IMR-90 (cell line): ENCODE measurements around the gene PAM. TPM values are rescaled to one million over a fixed set of nuclear protein-coding genes. Genes with fewer than 3 reads are reported as not detected.

Experiments used
- ATAC-seq: fragments of 200-7000 bp; cut with Tn5 transposase; 2 replicates; pipeline ENCODE4 v1.9.1; 2020; ENCODE audit warnings: low read depth, mild to moderate bottlenecking, moderate library complexity
- Bru-seq: library from RNA; stranded (reverse); fragments of 400-500 nt; gene quantifications from one replicate; lab custom pipeline; 2021; lab: Mats Ljungman, UMichigan
- BruChase-seq, 2 experiments: library from RNA; stranded (reverse); fragments of 400-500 nt; gene quantifications; one replicate each; lab custom pipeline; 2021; lab: Mats Ljungman, UMichigan
- BruUV-seq: library from RNA; stranded (reverse); fragments of 400-500 nt; replicated peaks from 2 replicates; lab custom pipeline; 2021; lab: Mats Ljungman, UMichigan
- CTCF ChIA-PET: fragments of 300-600 bp; formaldehyde crosslinking; extraction: SDS; loops from one replicate; lab custom pipeline; 2021; ENCODE audit warnings: antibody characterized with exemption; lab: Yijun Ruan, JAX
- POLR2A ChIA-PET: fragments of 300-600 bp; sonication (Branson Sonifier 250); formaldehyde crosslinking; loops from one replicate; lab custom pipeline; 2022; ENCODE audit warnings: antibody characterized with exemption; ENCODE audit not compliant: unreplicated experiment; lab: Charles Lee
- DNase-seq: peaks from one replicate; pipeline ENCODE4 v3.0.0; 2013
- H2AFZ ChIP-seq: replicated peaks from 2 replicates; pipeline ENCODE3; 2013; ENCODE audit warnings: low read length, mild to moderate bottlenecking; ENCODE audit not compliant: poor library complexity
- H2AK5ac ChIP-seq: 2 replicates; pipeline ENCODE4 v1.6.1; 2013; ENCODE audit warnings: low read depth, low read length, inconsistent platforms
- H2AK9ac ChIP-seq: replicated peaks from 2 replicates; pipeline ENCODE3; 2013; ENCODE audit warnings: mild to moderate bottlenecking, low read depth, low read length, moderate library complexity; ENCODE audit not compliant: poor library complexity
- H2BK120ac ChIP-seq: 2 replicates; pipeline ENCODE4 v1.6.1; 2013; ENCODE audit warnings: low read depth, low read length, inconsistent platforms
- H2BK15ac ChIP-seq: 3 replicates; pipeline ENCODE4 v1.6.1; 2013; ENCODE audit warnings: low read depth, low read length, inconsistent platforms
- H2BK20ac ChIP-seq: 2 replicates; pipeline ENCODE4 v1.6.1; 2013; ENCODE audit warnings: low read depth, mild to moderate bottlenecking, inconsistent platforms, low read length, moderate library complexity
- H2BK5ac ChIP-seq: 2 replicates; pipeline ENCODE4 v1.6.1; 2013; ENCODE audit warnings: mild to moderate bottlenecking, low read depth, low read length, inconsistent platforms; ENCODE audit not compliant: poor library complexity, severe bottlenecking
- H3K14ac ChIP-seq: replicated peaks from 2 replicates; pipeline ENCODE4 v1.6.1; 2013; ENCODE audit warnings: low read depth, low read length, inconsistent platforms
- H3K18ac ChIP-seq: 2 replicates; pipeline ENCODE4 v1.6.1; 2013; ENCODE audit warnings: low read depth, low read length, control low read depth
- H3K23ac ChIP-seq: 2 replicates; pipeline ENCODE4 v1.6.1; 2013; ENCODE audit warnings: low read depth, low read length, inconsistent platforms
- H3K27ac ChIP-seq: 2 replicates; pipeline ENCODE4 v1.5.1; 2013; ENCODE audit warnings: mild to moderate bottlenecking, control low read depth, low read length; ENCODE audit not compliant: insufficient read depth
- H3K27me3 ChIP-seq: 2 replicates; pipeline ENCODE4 v1.6.1; 2013; ENCODE audit warnings: low read length; ENCODE audit not compliant: control insufficient read depth, insufficient read depth
- H3K36me3 ChIP-seq: 2 replicates; pipeline ENCODE4 v1.6.1; 2013; ENCODE audit warnings: low read length, mixed read lengths; ENCODE audit not compliant: control insufficient read depth, insufficient read depth
- H3K4ac ChIP-seq: 2 replicates; pipeline ENCODE4 v1.6.1; 2013; ENCODE audit warnings: low read depth, low read length, inconsistent platforms
- H3K4me1 ChIP-seq: 2 replicates; pipeline ENCODE4 v1.6.1; 2013; ENCODE audit warnings: low read length, mixed read lengths; ENCODE audit not compliant: control insufficient read depth, insufficient read depth
- H3K4me2 ChIP-seq: 2 replicates; pipeline ENCODE4 v1.6.1; 2013; ENCODE audit warnings: low read depth, mild to moderate bottlenecking, control low read depth, low read length, moderate library complexity
- H3K4me3 ChIP-seq: 2 replicates; pipeline ENCODE4 v1.5.1; 2013; ENCODE audit warnings: low read depth, mild to moderate bottlenecking, control low read depth, low read length, moderate library complexity; ENCODE audit not compliant: insufficient read depth
- H3K56ac ChIP-seq: 2 replicates; pipeline ENCODE4 v1.6.1; 2013; ENCODE audit warnings: low read length, inconsistent platforms; ENCODE audit not compliant: insufficient read depth; ENCODE audit errors: extremely low read depth
- H3K79me1 ChIP-seq, 2 experiments: 2 replicates each; pipeline ENCODE4 v1.6.1; 2013; ENCODE audit warnings: low read length in 2 of 2, inconsistent platforms in 1 of 2, low read depth in 1 of 2
- H3K9ac ChIP-seq: 2 replicates; pipeline ENCODE4 v1.6.1; 2013; ENCODE audit warnings: low read depth, low read length, control low read depth
- H3K9me1 ChIP-seq: 2 replicates; pipeline ENCODE4 v1.6.1; 2013; ENCODE audit warnings: low read length, inconsistent platforms; ENCODE audit not compliant: insufficient read depth
- H3K9me3 ChIP-seq: 2 replicates; pipeline ENCODE4 v1.6.1; 2013; ENCODE audit warnings: low read length; ENCODE audit not compliant: control insufficient read depth, insufficient read depth
- H4K20me1 ChIP-seq: 2 replicates; pipeline ENCODE4 v1.6.1; 2013; ENCODE audit warnings: low read length, inconsistent platforms; ENCODE audit not compliant: insufficient read depth
- H4K5ac ChIP-seq: 2 replicates; pipeline ENCODE4 v1.6.1; 2013; ENCODE audit warnings: mild to moderate bottlenecking, low read depth, low read length, control low read depth
- H4K8ac ChIP-seq, 2 experiments: 2 replicates each; pipeline ENCODE4 v1.6.1; 2013; ENCODE audit warnings: low read depth in 2 of 2, low read length in 2 of 2, control low read depth in 1 of 2, inconsistent platforms in 1 of 2
- H4K91ac ChIP-seq: 2 replicates; pipeline ENCODE4 v1.6.1; 2013; ENCODE audit warnings: low read depth, low read length, inconsistent platforms; ENCODE audit not compliant: insufficient read depth
- BHLHE40 ChIP-seq: fragments of 150-350 bp; IDR thresholded peaks from 2 replicates; pipeline ENCODE4 v1.6.1; 2016; ENCODE audit warnings: mild to moderate bottlenecking, low read depth, low read length
- CEBPB ChIP-seq: IDR thresholded peaks from 2 replicates; pipeline ENCODE4 v1.6.1; 2012; ENCODE audit warnings: low read depth, low read length, improper control_type of control experiment
- ELK1 ChIP-seq: fragments of 150-350 bp; IDR thresholded peaks from 2 replicates; pipeline ENCODE4 v1.6.1; 2016; ENCODE audit warnings: low read depth, mild to moderate bottlenecking, low read length, moderate library complexity, borderline replicate concordance
- FOS ChIP-seq: fragments of 150-350 bp; IDR thresholded peaks from 2 replicates; pipeline ENCODE4 v1.6.1; 2016; ENCODE audit warnings: low read depth, low read length
- MAFK ChIP-seq: IDR thresholded peaks from 2 replicates; pipeline ENCODE4 v1.6.1; 2012; ENCODE audit warnings: low read depth, low read length, improper control_type of control experiment
- MAZ ChIP-seq: IDR thresholded peaks from 2 replicates; pipeline ENCODE4 v1.6.1; 2012; ENCODE audit warnings: low read depth, mild to moderate bottlenecking, low read length, improper control_type of control experiment, moderate library complexity, borderline replicate concordance
- MXI1 ChIP-seq: IDR thresholded peaks from 2 replicates; pipeline ENCODE4 v1.6.1; 2012; ENCODE audit warnings: low read depth, mild to moderate bottlenecking, low read length, moderate library complexity, borderline replicate concordance
- NFE2L2 ChIP-seq: fragments of 150-350 bp; IDR thresholded peaks from 2 replicates; pipeline ENCODE4 v1.6.1; 2016; ENCODE audit warnings: low read depth, mild to moderate bottlenecking, low read length
- POLR2A ChIP-seq: IDR thresholded peaks from 2 replicates; pipeline ENCODE4 v1.6.1; 2012; ENCODE audit warnings: mild to moderate bottlenecking, low read depth, low read length
- RAD21 ChIP-seq: IDR thresholded peaks from 2 replicates; pipeline ENCODE4 v1.6.1; 2012; ENCODE audit warnings: low read length, improper control_type of control experiment
- RFX5 ChIP-seq: IDR thresholded peaks from 2 replicates; pipeline ENCODE4 v1.8.0; 2012; ENCODE audit warnings: low read depth, mild to moderate bottlenecking, low read length, moderate library complexity
- SMC3 ChIP-seq: fragments of 150-350 bp; IDR thresholded peaks from 2 replicates; pipeline ENCODE4 v1.6.1; 2016; ENCODE audit warnings: low read depth, mild to moderate bottlenecking, antibody characterized with exemption, low read length, moderate library complexity
- WGBS, 2 experiments: methylation state at CpG; one replicate each; pipeline versions ENCODE4 v1.1.5 to v1.1.7; 2013; ENCODE audit warnings: missing lambda C conversion rate in 2 of 2; ENCODE audit not compliant: insufficient read length in 1 of 2; ENCODE audit errors: extremely low coverage in 2 of 2; 5-methylcytosine and 5-hydroxymethylcytosine counted together
- dilution Hi-C: fragments of 300-500 bp; cut with HindIII; formaldehyde crosslinking; loops from one replicate; pipeline ENCODE4 v1.14.3; 2018; ENCODE audit warnings: low sequenced_read_pairs; ENCODE audit not compliant: unreplicated experiment
- in situ Hi-C: fragments of 300-500 bp; cut with MboI; formaldehyde crosslinking; loops from 3 replicates; pipeline ENCODE4 v1.14.3; 2019; ENCODE audit warnings: low sequenced_read_pairs, inconsistent platforms, mixed read lengths
- intact Hi-C: fragments of 100-400 bp; cut with micrococcal nuclease; formaldehyde crosslinking; loops from 2 replicates; pipeline ENCODE4 v1.10.0; 2022
- long read RNA-seq: library from polyadenylated mRNA; unstranded; transcript quantifications from one replicate; pipeline ENCODE4 v2.0.0, GENCODE V29; 2021; ENCODE audit not compliant: unreplicated experiment
- polyA plus RNA-seq, 3 experiments: library from polyadenylated mRNA; depleted of rRNA; stranded (reverse); fragments of >200 nt; gene quantifications; 2 replicates each; pipeline ENCODE4 v1.2.3, GENCODE V29; 2012; ENCODE audit warnings: low replicate concordance in 1 of 3
- total RNA-seq: library from RNA; depleted of rRNA; stranded (reverse); fragments of >200 nt; gene quantifications from 2 replicates; pipeline ENCODE4 v1.2.3, GENCODE V29; 2012; rRNA removed
- TF ChIP-seq, protein P1 (sequence below): conservative IDR thresholded peaks from 2 replicates; pipeline ENCODE4 v1.5.1; 2012; ENCODE audit warnings: mild to moderate bottlenecking, low read depth, low read length, improper control_type of control experiment

The PAM gene
- total RNA-seq (112 and 115 TPM in 2 replicates), polyA plus RNA-seq (2012; rRNA removed) (149 and 179 TPM in 2 replicates), Bru-seq, nascent RNA (percentile 88 among the genes with signal in this experiment), BruChase-seq, experiment 1, labeled RNA remaining after a 6-hour chase (percentile 70 among the genes with signal in this experiment), BruChase-seq, experiment 2, labeled RNA remaining after a 2-hour chase (percentile 85 among the genes with signal in this experiment)
- polyA plus RNA-seq (2012; cell fraction: cytosol; rRNA removed), result 132 and 150 TPM in 2 replicates
- polyA plus RNA-seq (2012; cell fraction: nucleus; rRNA removed; ENCODE audit: low replicate concordance), result 57.8 and 161 TPM in 2 replicates
- long read RNA-seq, full-length matches to known transcripts, result 61 of 534 reads
- long read RNA-seq, partial matches to known transcripts, result 129 of 534 reads
- long read RNA-seq, other reads (novel, unspliced or antisense), result 344 of 534 reads

GRCh38 chr5:102754767-102755431 lies at the start of gene PAM:
Gene PAM, plus strand, starts transcription at chr5:102755305. Its CDS starts 110,891 bp downstream, at chr5:102866196.
- Histone ChIP-seq H4K8ac (peak within 1 kb of the TSS; percentile 69 to 90), H3K56ac (peak within 1 kb of the TSS; percentile 81), H3K4me2 (peak within 1 kb of the TSS; percentile 94), H3K4me1 (peaks cover 7% of the 10 kb centered on the region), H3K14ac (peak within 1 kb of the TSS; percentile 92), H2AK5ac (peak within 1 kb of the TSS; percentile 65), H3K27ac (peak within 1 kb of the TSS; percentile 44), H2AK9ac (peak within 1 kb of the TSS; percentile 94), H3K9me3 (no peaks in the 10 kb centered on the region), H3K4me3 (peak within 1 kb of the TSS; percentile 59), H4K20me1 (peaks cover 15% of the 10 kb centered on the region), H2BK5ac (peak within 1 kb of the TSS; percentile 76), H3K79me1 (peaks cover 16 to 38% of the 10 kb centered on the region in 2 experiments), H3K36me3 (no peaks in the 10 kb centered on the region), H3K9me1 (peaks cover 4% of the 10 kb centered on the region; the same call in 1 of the 2 replicates), H2BK20ac (peak within 1 kb of the TSS; percentile 52; the same call in 1 of the 2 replicates), H3K4ac (peak within 1 kb of the TSS; percentile 82), H3K23ac (peak within 1 kb of the TSS; percentile 94), H4K5ac (peak within 1 kb of the TSS; percentile 28), H2BK15ac (peak within 1 kb of the TSS; percentile 96), H3K9ac (peak within 1 kb of the TSS; percentile 88), H2BK120ac (peak within 1 kb of the TSS; percentile 71), H4K91ac (peak within 1 kb of the TSS; percentile 84), H3K18ac (peak within 1 kb of the TSS; percentile 77), H2AFZ (peak within 1 kb of the TSS; percentile 89), H3K27me3 (no peaks in the 10 kb centered on the region)
- peak; percentile 89 for ATAC-seq
- peak; percentile 62 for DNase-seq
- dilution Hi-C loops (no loop called here), intact Hi-C loops (loop anchor here (1.0 to 10.0 kb wide), 4 partner anchors 40 to 370 kb away; partner anchors contain the start of genes GIN1 and PPIP5K2), in situ Hi-C loops (loop anchor here (10.0 kb wide), 1 partner anchor 370 kb away; the partner anchor contains the start of genes GIN1 and PPIP5K2)
- ChIA-PET POLR2A (no interaction called here), CTCF (interaction anchor here (0.8 to 1.0 kb wide), 2 partner anchors 26 to 30 kb away, joined by 3 read pairs; no protein-coding TSS in a partner anchor)
- 1% methylated on average over 24 of the region's 65 CpGs; no CpG with 5 or more reads in 1 of the 2 experiments for WGBS, 2 experiments
- no TSS peak for BruUV-seq
- peak; percentile 87 for TF ChIP-seq MXI1
- peak; percentile 60; the same call in 1 of the 2 replicates for TF ChIP-seq POLR2A
- peak; percentile 75 for TF ChIP-seq MAZ
- 0 out of 2 replicates have a peak, but pooled peaks have one; percentile 29 for TF ChIP-seq BHLHE40
- no peak for TF ChIP-seq RAD21
- TF ChIP-seq FOS, result no peak
- no peak for TF ChIP-seq MAFK
- no peak for TF ChIP-seq CEBPB
- TF ChIP-seq NFE2L2, result no peak
- no peak for TF ChIP-seq SMC3
- TF ChIP-seq RFX5, result no peak
- TF ChIP-seq, protein P1, sequence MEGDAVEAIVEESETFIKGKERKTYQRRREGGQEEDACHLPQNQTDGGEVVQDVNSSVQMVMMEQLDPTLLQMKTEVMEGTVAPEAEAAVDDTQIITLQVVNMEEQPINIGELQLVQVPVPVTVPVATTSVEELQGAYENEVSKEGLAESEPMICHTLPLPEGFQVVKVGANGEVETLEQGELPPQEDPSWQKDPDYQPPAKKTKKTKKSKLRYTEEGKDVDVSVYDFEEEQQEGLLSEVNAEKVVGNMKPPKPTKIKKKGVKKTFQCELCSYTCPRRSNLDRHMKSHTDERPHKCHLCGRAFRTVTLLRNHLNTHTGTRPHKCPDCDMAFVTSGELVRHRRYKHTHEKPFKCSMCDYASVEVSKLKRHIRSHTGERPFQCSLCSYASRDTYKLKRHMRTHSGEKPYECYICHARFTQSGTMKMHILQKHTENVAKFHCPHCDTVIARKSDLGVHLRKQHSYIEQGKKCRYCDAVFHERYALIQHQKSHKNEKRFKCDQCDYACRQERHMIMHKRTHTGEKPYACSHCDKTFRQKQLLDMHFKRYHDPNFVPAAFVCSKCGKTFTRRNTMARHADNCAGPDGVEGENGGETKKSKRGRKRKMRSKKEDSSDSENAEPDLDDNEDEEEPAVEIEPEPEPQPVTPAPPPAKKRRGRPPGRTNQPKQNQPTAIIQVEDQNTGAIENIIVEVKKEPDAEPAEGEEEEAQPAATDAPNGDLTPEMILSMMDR, result no peak
- TF ChIP-seq ELK1, result no peak
